ENCODE results near the gene SUPT4H1.

GRCh38 chr17:58334256-58334655 is 17.7 kb downstream of the SUPT4H1 start:
- TF ChIP-seq CTCF (IDR thresholded peaks at IDR 0.05 in 8 of 11, conservative IDR thresholded peaks at IDR 0.05 in 3 of 11) (no peak), POLR2A (IDR thresholded peaks at IDR 0.05) (no peak), POLR2AphosphoS5 (IDR thresholded peaks at IDR 0.05) (no peak)

Measured in spleen (tissue), 7 donors.